H1 (cell line): ENCODE data around the gene ZBP1. TPM values are rescaled to one million over a fixed set of nuclear protein-coding genes. Genes with fewer than 3 reads are reported as not detected.

Source experiments
- CTCF ChIA-PET: fragments of 300-600 bp; sonication (Branson Sonifier 250); formaldehyde crosslinking; loops from one replicate; lab custom pipeline; 2021; ENCODE audit not compliant: partially characterized antibody; lab: Charles Lee
- POLR2A ChIA-PET: fragments of 300-600 bp; sonication (Branson Sonifier 250); formaldehyde crosslinking; loops from one replicate; lab custom pipeline; 2021; ENCODE audit warnings: inconsistent platforms; ENCODE audit not compliant: partially characterized antibody; lab: Charles Lee
- DNase-seq, 2 experiments: peaks; one replicate each; pipeline versions ENCODE4 v3.0.0 to v3.0.0-alpha.2; 2010 to 2022; ENCODE audit warnings: low spot score in 2 of 2, low read depth in 1 of 2, mixed read lengths in 1 of 2
- FAIRE-seq: peaks from 2 replicates; lab custom pipeline; 2011; peaks lifted over from hg19 to GRCh38; lab: Jason Lieb, UNC
- H2AFZ ChIP-seq: 2 replicates; pipeline ENCODE4 v1.8.1; 2012; ENCODE audit warnings: low read length, inconsistent platforms
- H2AK5ac ChIP-seq: 2 replicates; pipeline ENCODE4 v1.6.1; 2013; ENCODE audit warnings: low read depth, low read length
- H2BK120ac ChIP-seq: replicated peaks from 2 replicates; pipeline ENCODE3; 2013; ENCODE audit warnings: low read depth, low read length, inconsistent platforms
- H2BK12ac ChIP-seq: 2 replicates; pipeline ENCODE4 v1.6.1; 2013; ENCODE audit warnings: low read depth, low read length
- H2BK15ac ChIP-seq: 2 replicates; pipeline ENCODE4 v1.6.1; 2013; ENCODE audit warnings: low read length
- H2BK20ac ChIP-seq: 2 replicates; pipeline ENCODE4 v1.6.1; 2013; ENCODE audit warnings: low read length
- H2BK5ac ChIP-seq: 2 replicates; pipeline ENCODE4 v1.6.1; 2013; ENCODE audit warnings: low read depth, low read length
- H3K14ac ChIP-seq: 2 replicates; pipeline ENCODE4 v1.6.1; 2013; ENCODE audit warnings: inconsistent platforms; ENCODE audit not compliant: insufficient read length
- H3K18ac ChIP-seq: 2 replicates; pipeline ENCODE4 v1.6.1; 2013; ENCODE audit warnings: low read length; ENCODE audit errors: extremely low read depth
- H3K23ac ChIP-seq: 2 replicates; pipeline ENCODE4 v1.6.1; 2013; ENCODE audit warnings: inconsistent platforms; ENCODE audit not compliant: insufficient read length
- H3K23me2 ChIP-seq: 2 replicates; pipeline ENCODE4 v1.6.1; 2013; ENCODE audit warnings: low read depth, low read length
- H3K27ac ChIP-seq: 2 replicates; pipeline ENCODE4 v1.6.1; 2011; ENCODE audit warnings: low read depth, low read length, inconsistent platforms
- H3K27me3 ChIP-seq, 4 experiments: replicated peaks in 1 of 4; 1 replicate in 1 of 4; 2 replicates in 3 of 4; pipeline versions ENCODE4 v1.6.1 to v1.8.1; 2011 to 2013; ENCODE audit warnings: low read length in 3 of 4, mild to moderate bottlenecking in 3 of 4, inconsistent platforms in 2 of 4, mixed read lengths in 2 of 4, moderate library complexity in 1 of 4; ENCODE audit not compliant: control insufficient read depth in 3 of 4, insufficient read depth in 3 of 4; ENCODE audit errors: extremely low read depth in 1 of 4
- H3K36me3 ChIP-seq, 4 experiments: 2 replicates each; pipeline versions ENCODE4 v1.6.1 to v1.8.1; 2011 to 2013; ENCODE audit warnings: mild to moderate bottlenecking in 4 of 4, low read length in 3 of 4, moderate library complexity in 2 of 4, control low read depth in 1 of 4, inconsistent platforms in 1 of 4; ENCODE audit not compliant: insufficient read depth in 4 of 4, control insufficient read depth in 2 of 4
- H3K4ac ChIP-seq: replicated peaks from 2 replicates; pipeline ENCODE3; 2013; ENCODE audit warnings: low read length, low read depth, mixed read lengths, inconsistent platforms; ENCODE audit not compliant: insufficient read length
- H3K4me1 ChIP-seq, 4 experiments: replicated peaks in 1 of 4; 1 replicate in 1 of 4; 2 replicates in 3 of 4; pipeline versions ENCODE4 v1.6.1 to v1.8.1; 2011 to 2013; ENCODE audit warnings: low read length in 3 of 4, inconsistent platforms in 2 of 4, mixed read lengths in 1 of 4; ENCODE audit not compliant: insufficient read depth in 4 of 4, control insufficient read depth in 3 of 4
- H3K4me2 ChIP-seq, 2 experiments: 2 replicates each; pipeline versions ENCODE4 v1.6.1 to v1.8.1; 2011 to 2013; ENCODE audit warnings: low read depth in 2 of 2, low read length in 2 of 2, control low read depth in 1 of 2, inconsistent platforms in 1 of 2, mild to moderate bottlenecking in 1 of 2; ENCODE audit not compliant: insufficient read depth in 1 of 2
- H3K4me3 ChIP-seq, 4 experiments: fragments of 200-600, 300-600 bp in 1 of 4; sonication (generic), shearing (Covaris generic), sonication (Bioruptor Twin) in 1 of 4; 2 replicates each; pipeline versions ENCODE4 v1.5.1 to v1.8.1; 2011 to 2016; ENCODE audit warnings: low read length in 4 of 4, low read depth in 3 of 4, control low read depth in 2 of 4, inconsistent platforms in 2 of 4, mild to moderate bottlenecking in 2 of 4, mixed read lengths in 1 of 4, moderate library complexity in 1 of 4; ENCODE audit not compliant: insufficient read depth in 2 of 4; ENCODE audit errors: extremely low read depth in 1 of 4
- H3K56ac ChIP-seq: replicated peaks from 2 replicates; pipeline ENCODE3; 2013; ENCODE audit warnings: low read depth, mild to moderate bottlenecking, mixed read lengths, low read length, inconsistent platforms; ENCODE audit not compliant: insufficient read length
- H3K79me1 ChIP-seq: 2 replicates; pipeline ENCODE4 v1.6.1; 2013; ENCODE audit warnings: low read depth, low read length, control low read depth
- H3K79me2 ChIP-seq, 2 experiments: 2 replicates each; pipeline versions ENCODE4 v1.6.1 to v1.8.1; 2012 to 2013; ENCODE audit warnings: low read length in 2 of 2, mild to moderate bottlenecking in 2 of 2, inconsistent platforms in 1 of 2; ENCODE audit not compliant: insufficient read depth in 2 of 2, control insufficient read depth in 1 of 2
- H3K9ac ChIP-seq, 4 experiments: replicated peaks in 1 of 4; 1 replicate in 1 of 4; 2 replicates in 3 of 4; pipeline versions ENCODE4 v1.6.1 to v1.8.1; 2011 to 2013; ENCODE audit warnings: low read depth in 3 of 4, low read length in 3 of 4, control low read depth in 2 of 4, mild to moderate bottlenecking in 2 of 4, moderate library complexity in 2 of 4, inconsistent platforms in 1 of 4; ENCODE audit errors: extremely low read depth in 1 of 4
- H3K9me3 ChIP-seq, 2 experiments: 2 replicates each; pipeline versions ENCODE4 v1.6.1 to v1.8.1; 2012 to 2013; ENCODE audit warnings: mild to moderate bottlenecking in 2 of 2, moderate library complexity in 2 of 2, control low read depth in 1 of 2, inconsistent platforms in 1 of 2, low read depth in 1 of 2, low read length in 1 of 2, mixed read lengths in 1 of 2; ENCODE audit not compliant: insufficient read depth in 2 of 2
- H4K20me1 ChIP-seq, 2 experiments: replicated peaks in 1 of 2; 2 replicates each; pipeline versions ENCODE3 to v1.8.1; 2011 to 2013; ENCODE audit warnings: inconsistent platforms in 2 of 2, low read length in 2 of 2, mild to moderate bottlenecking in 1 of 2; ENCODE audit not compliant: insufficient read depth in 2 of 2, control insufficient read depth in 1 of 2
- H4K5ac ChIP-seq: 2 replicates; pipeline ENCODE4 v1.6.1; 2013; ENCODE audit warnings: low read length, low read depth, mixed read lengths, inconsistent platforms; ENCODE audit not compliant: insufficient read length
- H4K8ac ChIP-seq: 2 replicates; pipeline ENCODE4 v1.8.0; 2013; ENCODE audit warnings: mild to moderate bottlenecking, moderate library complexity, low read length, inconsistent platforms; ENCODE audit not compliant: insufficient read depth; ENCODE audit errors: extremely low read depth
- H4K91ac ChIP-seq: replicated peaks from 2 replicates; pipeline ENCODE3; 2013; ENCODE audit warnings: low read length, mixed read lengths, inconsistent platforms; ENCODE audit not compliant: insufficient read length
- POLR2AphosphoS5 ChIP-seq: IDR thresholded peaks from 2 replicates; pipeline ENCODE4 v1.6.1; 2011; ENCODE audit warnings: low read depth, low read length
- WGBS, 2 experiments: shearing (Covaris generic) in 1 of 2; methylation state at CpG; one replicate each; pipeline versions ENCODE4 v1.1.6 to v1.1.7; 2013 to 2015; ENCODE audit warnings: low lambda C conversion rate in 2 of 2, mixed read lengths in 2 of 2, inconsistent platforms in 1 of 2, low coverage in 1 of 2, missing lambda C conversion rate in 1 of 2; ENCODE audit not compliant: insufficient replicate concordance in 2 of 2, insufficient coverage in 1 of 2, insufficient read length in 1 of 2; ENCODE audit errors: extremely low coverage in 1 of 2, missing lambda C conversion rate in 1 of 2; 5-methylcytosine and 5-hydroxymethylcytosine counted together
- polyA plus RNA-seq, 7 experiments: library from polyadenylated mRNA; depleted of rRNA in 3 of 7; stranded (reverse) in 5 of 7; unstranded in 2 of 7; fragments of >200 nt in 5 of 7; fragments of 200-250 nt in 2 of 7; gene quantifications; 1 replicate in 5 of 7; 2 replicates in 1 of 7; 4 replicates in 1 of 7; pipeline versions ENCODE4 v1.2.1 to v1.2.3, GENCODE V29; 2011 to 2013; ENCODE audit warnings: missing spikeins in 2 of 7, mixed read lengths in 2 of 7
- total RNA-seq: library from RNA; stranded (reverse); fragmentation: NEBNext Ultra II Directional; extraction: Animal tissue kit (Norgen Biotek cat#: 25700); gene quantifications from 2 replicates; pipeline ENCODE4 v1.2.1, GENCODE V29; 2021

ZBP1 gene
- total and polyA plus RNA-seq, 2 of the 8 experiments (the other 6 are each of a cell fraction or from before 2014, with no cell fraction given): not detected

GRCh38 chr20:57577679-57578475 is 42.3 kb downstream of the ZBP1 start:
- Histone ChIP-seq H3K4ac (no peak overlapping the region), H2BK20ac (no peak overlapping the region), H3K23me2 (peaks cover 1% of the 10 kb centered on the region; the same call in 1 of the 2 replicates), H4K5ac (no peak overlapping the region), H3K23ac (no peak overlapping the region), H2BK120ac (no peak overlapping the region), H4K91ac (no peak overlapping the region), H2BK5ac (no peak overlapping the region), H3K79me1 (no peaks in the 10 kb centered on the region), H2AK5ac (no peak overlapping the region), H3K4me3 (no peak overlapping the region), H3K27ac (no peak overlapping the region), H3K9ac (no peak overlapping the region), H3K14ac (no peak overlapping the region), H2BK12ac (no peak overlapping the region), H3K56ac (no peak overlapping the region), H3K4me1 (peaks cover 0 to 10% (median 3%) of the 10 kb centered on the region in 4 experiments; a peak in 4 of 7 replicates), H3K79me2 (no peaks in the 10 kb centered on the region), H4K8ac (no peak overlapping the region), H2BK15ac (no peak overlapping the region), H3K4me2 (no peak overlapping the region), H3K9me3 (no peaks in the 10 kb centered on the region), H3K27me3 (no peaks in the 10 kb centered on the region; a peak in 1 of 7 replicates), H4K20me1 (no peaks in the 10 kb centered on the region), H2AFZ (no peak overlapping the region), H3K18ac (no peak overlapping the region), H3K36me3 (no peaks in the 10 kb centered on the region)
- ChIA-PET CTCF (interaction anchor here (0.7 to 7.9 kb wide), 12 partner anchors 7 to 632 kb away, joined by 3 to 67 read pairs (median 5); no protein-coding TSS in a partner anchor), POLR2A (no interaction called here)
- 80% methylated on average over 9 of the region's 10 CpGs; no CpG with 5 or more reads in 1 of the 2 experiments for WGBS, 2 experiments
- DNase-seq: no peak
- no peak for FAIRE-seq
- no peak for TF ChIP-seq POLR2AphosphoS5
